Naive thymus-derived CD8-positive, alpha-beta T cell (primary cell): ENCODE measurements around the gene IFTAP. TPM values are rescaled to one million over a fixed set of nuclear protein-coding genes. Genes with fewer than 3 reads are reported as not detected.

Experiments used
- ATAC-seq, 2 donors: fragments of 150-1000 bp; cut with Tn5 transposase in 1 of 2; sonication (Bioruptor Pico), chemical (Tn5 transposase) in 1 of 2; 1 replicate in 1 of 2; 2 replicates in 1 of 2; pipeline ENCODE4 v1.10.0; 2021; ENCODE audit warnings: mild to moderate bottlenecking in 2 of 2, moderate library complexity in 2 of 2
- POLR2A ChIA-PET: fragments of 350-600 bp; sonication (Branson Sonifier 250); formaldehyde crosslinking; loops from one replicate; lab custom pipeline; 2021; ENCODE audit warnings: antibody characterized with exemption; lab: Charles Lee
- DNase-seq, 10 donors: peaks; one replicate each; pipeline versions ENCODE4 v3.0.0 to v3.0.0-alpha.2; 2020 to 2022
- H3K27ac Mint-ChIP-seq, 10 donors: one replicate each; pipeline ENCODE4 v1.8.0; 2020 to 2022; ENCODE audit warnings: mild to moderate bottlenecking in 10 of 10, mixed read lengths in 10 of 10, moderate library complexity in 4 of 10, inconsistent platforms in 1 of 10
- H3K27me3 Mint-ChIP-seq, 5 donors: one replicate each; pipeline ENCODE4 v1.8.0; 2021 to 2022; ENCODE audit warnings: mixed read lengths in 5 of 5
- H3K36me3 Mint-ChIP-seq, 3 donors: one replicate each; pipeline ENCODE4 v1.8.0; 2020 to 2022; ENCODE audit warnings: mixed read lengths in 3 of 3, mild to moderate bottlenecking in 2 of 3, inconsistent platforms in 1 of 3
- H3K4me1 Mint-ChIP-seq, 4 donors: one replicate each; pipeline ENCODE4 v1.8.0; 2021 to 2022; ENCODE audit warnings: mixed read lengths in 4 of 4
- H3K4me3 Mint-ChIP-seq, 10 donors: one replicate each; pipeline ENCODE4 v1.8.0; 2020 to 2022; ENCODE audit warnings: mild to moderate bottlenecking in 10 of 10, mixed read lengths in 10 of 10, moderate library complexity in 6 of 10, inconsistent platforms in 1 of 10
- H3K9me3 Mint-ChIP-seq, 9 donors: one replicate each; pipeline ENCODE4 v1.8.0; 2020 to 2022; ENCODE audit warnings: mixed read lengths in 9 of 9, mild to moderate bottlenecking in 3 of 9, inconsistent platforms in 1 of 9, moderate library complexity in 1 of 9
- polyA plus RNA-seq, 3 donors: library from polyadenylated mRNA; unstranded; fragments of 300-500 nt; fragmentation: Illumina TruSeq; gene quantifications; one replicate each; pipeline ENCODE4 v1.2.3, GENCODE V29; 2021
- total RNA-seq, 8 experiments: library from RNA in 2 of 8; stranded (reverse) in 2 of 8; gene quantifications; one replicate each; pipeline ENCODE4 v1.2.3 and lab custom pipeline; 2021 to 2026

The IFTAP gene
- total and polyA plus RNA-seq, 5 experiments from 2014 or later, result 2.4 to 4.7 (median 2.7) TPM

DNA sequence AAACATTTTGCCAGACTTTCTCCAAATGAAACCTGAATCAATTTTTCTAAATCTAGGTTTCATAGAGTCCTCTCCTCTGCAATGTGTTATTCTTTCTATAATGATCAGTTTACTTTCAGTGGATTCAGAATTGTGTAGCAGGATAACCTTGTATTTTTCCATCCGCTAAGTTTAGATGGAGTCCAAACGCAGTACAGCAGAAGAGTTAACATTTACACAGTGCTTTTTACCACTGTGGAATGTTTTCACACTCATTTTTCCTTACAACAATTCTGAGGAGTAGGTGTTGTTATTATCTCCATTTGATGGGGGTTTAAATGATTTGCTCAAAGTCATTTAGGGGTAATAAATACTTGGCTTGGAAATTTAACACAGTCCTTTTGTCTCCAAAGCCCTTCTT lies 16.9 kb upstream of the IFTAP start:
- H3K36me3 Mint-ChIP-seq, result peaks cover 2 to 12% (median 7%) of the 10 kb centered on the region in 3 donors
- no peak overlapping the region for H3K4me3 Mint-ChIP-seq
- H3K4me1 Mint-ChIP-seq, result peaks cover 0 to 1% (median 0%) of the 10 kb centered on the region in 4 donors
- peaks cover 11 to 44% (median 12%) of the 10 kb centered on the region in 5 donors for H3K27me3 Mint-ChIP-seq
- POLR2A ChIA-PET, result no interaction called here
- H3K9me3 Mint-ChIP-seq, result peaks cover 0 to 12% (median 5%) of the 10 kb centered on the region in 9 donors
- ATAC-seq, result no peak
- no peak for DNase-seq
- no peak overlapping the region for H3K27ac Mint-ChIP-seq

DNA sequence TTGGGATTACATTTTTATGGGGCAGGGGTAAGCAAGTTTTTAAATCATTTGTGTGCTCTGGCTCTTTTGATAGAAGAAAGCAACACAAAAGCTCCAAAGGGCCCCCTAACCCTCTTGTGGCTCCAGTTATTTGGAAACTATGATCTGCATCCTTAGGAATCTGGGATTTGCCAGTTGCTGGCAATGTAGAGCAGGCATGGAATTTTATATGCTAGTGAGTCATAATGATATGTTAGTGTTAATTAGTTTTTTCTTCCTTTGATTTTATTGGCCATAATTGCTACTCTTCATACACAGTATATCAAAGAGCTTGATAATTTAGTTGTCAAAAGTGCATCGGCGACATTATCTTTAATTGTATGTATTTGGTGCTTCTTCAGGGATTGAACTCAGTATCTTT lies 16.4 kb upstream of the IFTAP start:
- Mint-ChIP-seq H3K4me3 (no peak overlapping the region), H3K27ac (no peak overlapping the region), H3K36me3 (peaks cover 2 to 12% (median 7%) of the 10 kb centered on the region in 3 donors), H3K4me1 (peaks cover 0 to 1% (median 0%) of the 10 kb centered on the region in 4 donors), H3K9me3 (peaks cover 0 to 13% (median 5%) of the 10 kb centered on the region in 9 donors), H3K27me3 (peaks cover 7 to 39% (median 12%) of the 10 kb centered on the region in 5 donors)
- DNase-seq (no peak), ATAC-seq (no peak)
- POLR2A ChIA-PET, result no interaction called here

DNA sequence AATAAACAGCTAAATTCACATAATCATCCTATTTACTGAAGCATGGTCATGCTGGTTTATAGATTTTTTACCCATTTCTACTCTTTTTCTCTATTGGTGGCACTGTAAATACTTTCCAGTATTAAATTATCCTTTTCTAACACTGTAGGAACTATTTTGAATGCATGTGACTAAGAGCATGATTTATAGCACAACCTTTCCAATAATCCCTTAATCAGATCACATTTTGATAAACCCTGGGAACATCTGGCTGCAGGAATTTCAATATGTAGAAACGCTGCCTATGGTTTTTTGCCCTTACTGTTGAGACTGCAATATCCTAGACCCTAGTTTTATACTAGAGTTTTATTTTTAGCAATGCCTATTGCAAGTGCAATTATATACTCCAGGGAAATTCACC lies 15.8 kb upstream of the IFTAP start:
- Mint-ChIP-seq H3K4me1 (peaks cover 0 to 1% (median 0%) of the 10 kb centered on the region in 4 donors), H3K27ac (no peak overlapping the region), H3K4me3 (no peak overlapping the region), H3K36me3 (peaks cover 2 to 12% (median 7%) of the 10 kb centered on the region in 3 donors), H3K27me3 (peaks cover 7 to 33% (median 11%) of the 10 kb centered on the region in 5 donors), H3K9me3 (peaks cover 0 to 13% (median 5%) of the 10 kb centered on the region in 9 donors)
- POLR2A ChIA-PET, result no interaction called here
- ATAC-seq (no peak), DNase-seq (no peak)

DNA sequence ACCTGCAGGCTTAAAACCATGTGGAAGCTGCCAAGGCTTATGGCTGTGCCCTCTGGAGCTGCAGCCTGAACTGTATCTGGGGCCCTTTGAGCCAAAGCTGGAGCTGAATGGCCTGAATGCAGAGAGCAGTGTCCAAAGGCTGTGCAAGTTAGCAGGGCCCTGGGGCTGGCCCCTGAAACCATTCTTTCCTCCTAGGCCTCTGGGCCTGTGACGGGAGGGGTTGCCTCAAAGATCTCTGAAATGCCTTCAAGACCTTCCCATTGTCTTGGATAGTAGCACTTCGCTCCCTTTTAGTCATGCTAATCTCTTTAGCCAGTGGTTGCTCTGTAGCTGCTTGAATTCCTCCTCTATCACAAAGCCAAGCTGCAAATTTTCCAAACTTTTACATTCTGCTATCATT lies 12.8 kb upstream of the IFTAP start:
- Mint-ChIP-seq H3K4me1 (no peaks in the 10 kb centered on the region), H3K9me3 (peaks cover 0 to 13% (median 5%) of the 10 kb centered on the region in 9 donors), H3K4me3 (no peak overlapping the region), H3K27ac (no peak overlapping the region), H3K36me3 (peaks cover 0 to 9% (median 7%) of the 10 kb centered on the region in 3 donors), H3K27me3 (peaks cover 3 to 16% (median 7%) of the 10 kb centered on the region in 5 donors)
- DNase-seq, result no peak
- ATAC-seq, result no peak
- POLR2A ChIA-PET, result no interaction called here

DNA sequence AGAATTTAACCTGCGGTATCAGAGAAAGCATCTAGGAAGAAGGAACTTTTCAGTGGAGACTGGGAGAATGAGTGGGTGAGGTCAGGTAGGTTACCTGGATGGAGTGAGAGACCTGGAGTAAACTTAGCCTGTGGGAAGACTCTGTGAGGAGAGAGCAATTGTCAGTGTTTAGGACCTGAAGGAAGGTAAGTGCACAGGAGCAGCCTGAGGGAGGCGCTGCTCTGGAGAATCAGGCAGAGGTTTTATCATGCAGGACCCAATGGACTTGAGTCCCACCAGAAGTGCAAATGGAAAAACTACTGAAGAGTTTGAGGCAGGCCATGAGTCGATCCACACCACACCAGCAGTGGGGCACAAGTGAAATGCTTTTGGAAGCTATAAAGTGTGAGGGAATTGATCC lies 10.6 kb upstream of the IFTAP start:
- Mint-ChIP-seq H3K27ac (no peak overlapping the region), H3K4me1 (no peaks in the 10 kb centered on the region), H3K4me3 (no peak overlapping the region), H3K27me3 (peaks cover 7 to 25% (median 17%) of the 10 kb centered on the region in 5 donors), H3K9me3 (peaks cover 0 to 13% (median 5%) of the 10 kb centered on the region in 9 donors), H3K36me3 (peaks cover 0 to 9% (median 7%) of the 10 kb centered on the region in 3 donors)
- ATAC-seq (no peak), DNase-seq (no peak)
- POLR2A ChIA-PET, result no interaction called here

DNA sequence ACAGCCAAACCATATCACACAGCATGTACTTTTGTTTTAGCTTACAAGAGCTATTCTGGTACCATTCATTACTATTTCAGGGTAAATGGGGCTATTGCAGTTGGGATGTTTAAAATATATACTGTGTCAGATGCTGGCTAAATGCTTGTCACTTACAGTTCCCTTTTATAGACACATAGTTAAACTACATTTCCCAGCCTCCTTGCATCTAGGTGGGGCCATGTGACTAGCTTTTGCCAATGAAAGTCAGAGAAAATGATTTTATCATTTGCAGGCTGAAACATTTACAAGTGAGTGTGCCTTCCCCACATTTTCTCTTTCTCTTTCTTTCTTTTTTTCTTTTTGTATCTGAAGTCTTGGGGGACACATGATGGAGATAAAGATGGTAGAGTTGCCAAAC lies 7.8 kb upstream of the IFTAP start:
- Mint-ChIP-seq H3K27ac (no peak overlapping the region), H3K27me3 (peaks cover 9 to 30% (median 19%) of the 10 kb centered on the region in 5 donors), H3K4me3 (no peak overlapping the region), H3K9me3 (peaks cover 0 to 9% (median 5%) of the 10 kb centered on the region in 9 donors), H3K36me3 (peaks cover 0 to 7% (median 5%) of the 10 kb centered on the region in 3 donors), H3K4me1 (no peaks in the 10 kb centered on the region)
- DNase-seq, result no peak
- ATAC-seq, result no peak
- POLR2A ChIA-PET, result no interaction called here

DNA sequence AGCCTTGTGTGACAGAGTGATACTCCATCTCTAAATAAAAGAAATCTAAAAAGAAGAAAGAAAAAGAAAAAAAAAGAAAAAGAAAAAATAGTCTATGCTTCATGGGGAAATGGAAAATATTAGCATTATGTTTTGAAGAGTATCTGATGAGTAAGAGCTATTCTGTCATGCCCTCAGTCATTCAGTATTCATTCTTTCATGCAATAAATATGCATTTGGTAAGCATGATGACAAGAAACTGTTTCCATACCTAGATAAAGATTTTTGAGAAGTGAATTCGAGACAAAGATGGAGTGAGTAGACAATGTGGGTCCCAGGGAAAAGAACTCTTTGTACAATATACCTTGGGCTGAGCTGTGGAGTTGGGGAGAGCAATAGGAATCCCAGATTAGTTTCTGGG lies 6.2 kb upstream of the IFTAP start:
- H3K9me3 Mint-ChIP-seq, result no peaks in the 10 kb centered on the region

DNA sequence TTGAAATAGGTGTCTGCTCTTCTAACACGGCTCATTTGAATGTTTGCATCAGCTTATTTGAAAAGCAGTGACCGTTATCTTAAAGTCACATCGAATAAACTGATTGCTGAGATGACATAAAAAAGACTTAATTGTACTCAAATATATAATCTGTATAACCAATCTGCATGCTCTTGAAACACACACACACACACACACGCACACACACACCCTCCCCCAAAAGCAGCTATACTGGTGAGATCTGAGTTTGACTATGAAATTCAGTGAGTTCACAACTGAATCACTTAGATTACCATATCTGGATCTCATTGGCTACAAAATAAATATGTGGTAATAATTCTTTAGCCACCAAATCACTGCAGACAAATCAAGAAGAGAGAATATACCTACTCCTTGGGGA lies 3.8 kb upstream of the IFTAP start:
- Mint-ChIP-seq H3K27me3 (peaks cover 23 to 60% (median 29%) of the 10 kb centered on the region in 5 donors), H3K9me3 (no peaks in the 10 kb centered on the region), H3K4me1 (peaks cover 4 to 12% (median 8%) of the 10 kb centered on the region in 4 donors), H3K4me3 (no peak overlapping the region), H3K27ac (no peak overlapping the region), H3K36me3 (no peaks in the 10 kb centered on the region)
- POLR2A ChIA-PET, result no interaction called here
- ATAC-seq (no peak), DNase-seq (no peak)

More for the DNA sequence above, 6.2 kb upstream of the IFTAP start:
- Mint-ChIP-seq H3K4me1 (no peaks in the 10 kb centered on the region), H3K36me3 (no peaks in the 10 kb centered on the region), H3K27me3 (peaks cover 12 to 38% (median 19%) of the 10 kb centered on the region in 5 donors), H3K4me3 (no peak overlapping the region), H3K27ac (no peak overlapping the region)
- ATAC-seq (no peak), DNase-seq (no peak)
- POLR2A ChIA-PET, result no interaction called here

DNA sequence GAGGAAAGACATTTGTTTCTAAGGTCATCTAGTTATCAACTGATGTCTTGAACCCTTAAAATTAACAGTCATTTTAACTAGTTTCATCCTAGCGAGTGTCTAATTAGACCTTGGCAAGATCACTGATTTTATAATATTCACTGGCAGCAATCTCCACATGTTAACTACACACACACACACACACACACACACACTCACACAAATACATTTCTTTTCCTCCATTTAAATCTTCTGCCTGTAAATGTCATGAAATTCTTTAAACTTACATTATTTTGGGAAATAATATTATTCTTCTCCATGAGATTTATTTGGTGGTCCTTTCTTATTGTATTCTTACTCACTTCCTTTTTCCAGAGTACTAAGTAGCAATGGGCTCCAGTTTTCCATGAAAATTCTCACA lies 2.9 kb upstream of the IFTAP start:
- ATAC-seq, result no peak
- H3K9me3 Mint-ChIP-seq, result no peaks in the 10 kb centered on the region
- no peak for DNase-seq
- H3K27ac Mint-ChIP-seq, result no peak overlapping the region
- no peaks in the 10 kb centered on the region for H3K36me3 Mint-ChIP-seq
- peaks cover 23 to 65% (median 32%) of the 10 kb centered on the region in 5 donors for H3K27me3 Mint-ChIP-seq
- H3K4me1 Mint-ChIP-seq, result peaks cover 4 to 12% (median 8%) of the 10 kb centered on the region in 4 donors
- POLR2A ChIA-PET, result no interaction called here
- H3K4me3 Mint-ChIP-seq, result no peak overlapping the region

DNA sequence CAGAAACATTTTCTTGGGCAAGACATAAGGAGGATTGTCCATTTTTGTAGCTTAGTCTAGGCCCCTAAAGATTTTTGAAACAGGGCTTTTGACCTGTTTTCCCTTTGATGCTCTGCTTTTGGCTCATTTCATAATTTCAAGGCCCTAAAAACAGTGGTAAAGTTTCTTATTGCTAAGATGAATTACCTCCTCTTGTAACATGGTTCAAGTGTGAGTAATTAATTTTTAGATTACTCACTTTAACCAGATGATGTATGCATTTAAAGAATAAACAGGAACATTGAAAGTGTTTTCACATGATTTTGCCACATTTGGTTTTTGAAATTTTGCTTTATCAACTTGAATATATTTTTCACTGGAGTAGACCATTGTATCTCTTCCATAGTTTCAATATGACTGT lies 2.6 kb downstream of the IFTAP start:
- ATAC-seq, result no peak
- no peak overlapping the region for H3K4me3 Mint-ChIP-seq

DNA sequence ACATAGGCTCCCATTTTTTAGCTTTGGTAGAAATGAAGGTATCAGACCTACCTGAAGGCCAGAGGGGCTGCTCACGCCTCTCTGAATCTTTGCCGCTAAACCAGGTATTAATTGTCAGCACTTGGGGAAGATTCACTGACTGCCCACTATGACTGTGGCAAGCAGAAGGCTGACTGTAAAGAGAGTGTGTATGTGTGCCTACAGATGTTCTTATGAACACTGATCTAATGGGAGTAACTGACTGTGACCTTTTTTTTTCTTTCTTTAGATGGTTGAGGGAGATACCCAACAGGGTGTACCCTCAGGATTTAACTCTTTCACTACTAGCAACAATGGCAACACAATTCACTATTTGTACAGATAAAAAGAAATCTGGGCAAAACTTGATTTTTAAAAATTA lies 3.7 kb downstream of the IFTAP start, which contains the start of gene RAG2:
RAG2 (minus strand) TSS at position 186 of the 400 bp plus-strand sequence. CDS start 4,068 bp downstream, outside the sequence.
- no peaks in the 10 kb centered on the region for H3K9me3 Mint-ChIP-seq
- no peak for ATAC-seq
- DNase-seq, result no peak
- POLR2A ChIA-PET, result no interaction called here
- no peak within 1 kb of the TSS for H3K27ac Mint-ChIP-seq
- no peaks in the 10 kb centered on the region for H3K36me3 Mint-ChIP-seq
- no peak within 1 kb of the TSS for H3K4me3 Mint-ChIP-seq
- peaks cover 23 to 44% (median 36%) of the 10 kb centered on the region in 5 donors for H3K27me3 Mint-ChIP-seq
- peaks cover 4 to 12% (median 8%) of the 10 kb centered on the region in 4 donors for H3K4me1 Mint-ChIP-seq

More for the DNA sequence above, 2.6 kb downstream of the IFTAP start:
- Mint-ChIP-seq H3K4me1 (peaks cover 4 to 12% (median 8%) of the 10 kb centered on the region in 4 donors), H3K9me3 (no peaks in the 10 kb centered on the region), H3K27me3 (peaks cover 19 to 48% (median 35%) of the 10 kb centered on the region in 5 donors), H3K27ac (no peak overlapping the region), H3K36me3 (no peaks in the 10 kb centered on the region)
- POLR2A ChIA-PET, result no interaction called here
- no peak for DNase-seq

DNA sequence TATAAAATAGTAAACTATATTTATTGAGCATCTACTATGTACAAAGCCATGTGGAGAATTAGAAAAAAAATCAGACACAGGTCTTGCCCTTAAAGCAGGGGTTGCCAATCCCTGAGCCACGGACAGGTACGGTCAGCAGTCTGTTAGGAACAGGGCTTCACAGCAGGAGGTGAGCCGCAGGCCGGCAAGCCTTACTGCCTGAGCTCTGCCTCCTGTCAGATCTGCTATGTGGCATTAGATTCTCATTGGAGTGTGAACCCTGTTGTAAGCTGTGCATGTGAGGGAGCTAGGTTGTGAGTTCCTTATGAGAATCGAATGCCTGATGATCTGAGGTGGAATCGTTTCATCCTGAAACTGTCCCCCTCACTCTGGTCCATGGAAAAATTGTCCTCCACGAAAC lies 5.9 kb downstream of the IFTAP start:
- peaks cover 19 to 32% (median 27%) of the 10 kb centered on the region in 5 donors for H3K27me3 Mint-ChIP-seq
- peaks cover 0 to 2% (median 0%) of the 10 kb centered on the region in 4 donors for H3K4me1 Mint-ChIP-seq
- ATAC-seq (no peak), DNase-seq (no peak)
- H3K4me3 Mint-ChIP-seq, result no peak overlapping the region
- no peaks in the 10 kb centered on the region for H3K9me3 Mint-ChIP-seq
- POLR2A ChIA-PET, result no interaction called here
- no peaks in the 10 kb centered on the region for H3K36me3 Mint-ChIP-seq
- no peak overlapping the region for H3K27ac Mint-ChIP-seq

DNA sequence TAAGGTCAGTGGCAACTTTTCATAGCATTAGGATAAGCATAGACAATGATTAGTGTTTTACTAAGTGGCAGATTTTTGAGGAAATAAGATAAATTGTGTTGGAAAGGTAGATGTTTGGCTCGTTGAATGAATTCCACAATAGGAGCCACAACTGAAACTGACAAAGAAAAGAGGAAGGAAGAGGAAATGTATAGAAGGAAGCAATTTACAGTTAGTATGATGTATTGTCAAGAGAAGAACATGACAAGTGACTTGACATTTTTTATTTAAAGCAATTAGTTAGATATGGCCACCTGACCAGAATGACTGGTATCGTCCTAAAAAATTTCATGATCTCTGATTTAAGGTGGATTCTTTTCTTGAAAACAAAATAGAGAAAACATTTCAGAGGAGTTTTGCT lies 6.9 kb downstream of the IFTAP start:
- Mint-ChIP-seq H3K27ac (no peak overlapping the region), H3K36me3 (no peaks in the 10 kb centered on the region), H3K4me3 (no peak overlapping the region), H3K4me1 (no peaks in the 10 kb centered on the region), H3K9me3 (no peaks in the 10 kb centered on the region), H3K27me3 (peaks cover 14 to 27% (median 20%) of the 10 kb centered on the region in 5 donors)
- ATAC-seq (no peak), DNase-seq (no peak)
- POLR2A ChIA-PET, result no interaction called here

DNA sequence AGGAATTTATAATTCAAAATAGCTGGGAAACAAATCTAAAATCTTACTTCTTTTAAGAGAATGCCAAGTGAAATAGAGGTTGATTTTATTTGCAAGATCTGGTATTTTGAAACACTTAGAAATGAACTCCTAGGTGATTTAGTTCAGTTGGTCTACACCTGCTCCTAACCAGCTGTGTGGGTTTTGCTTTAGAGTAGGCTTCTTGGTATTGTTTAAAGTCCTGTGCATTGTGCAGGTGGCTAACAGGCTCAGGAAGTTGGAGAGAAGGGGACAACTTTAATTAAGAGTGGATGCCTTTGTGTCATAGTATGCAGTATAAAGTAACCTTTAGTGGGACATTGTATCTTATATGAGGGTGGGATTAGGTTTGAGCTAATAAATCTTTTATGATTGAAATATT lies 7.8 kb downstream of the IFTAP start:
- Mint-ChIP-seq H3K9me3 (no peaks in the 10 kb centered on the region), H3K27ac (no peak overlapping the region), H3K36me3 (no peaks in the 10 kb centered on the region), H3K4me1 (no peaks in the 10 kb centered on the region), H3K27me3 (peaks cover 14 to 27% (median 20%) of the 10 kb centered on the region in 5 donors), H3K4me3 (no peak overlapping the region)
- DNase-seq (no peak), ATAC-seq (no peak)
- POLR2A ChIA-PET, result no interaction called here
